HepG2 (cell line): ENCODE measurements around the gene SENP5. TPM values are rescaled to one million over a fixed set of nuclear protein-coding genes. Genes with fewer than 3 reads are reported as not detected.
A peak's percentile ranks its signal among the peaks of the same experiment; 100 is the strongest.

Experiments
- ATAC-seq: fragments of 200-7000 bp; cut with Tn5 transposase; 3 replicates; pipeline ENCODE4 v1.9.1; 2020; ENCODE audit warnings: mild to moderate bottlenecking, moderate library complexity
- BruUV-seq: library from RNA; stranded (reverse); fragments of 400-500 nt; replicated peaks from 2 replicates; lab custom pipeline; 2021; lab: Mats Ljungman, UMichigan
- CTCF ChIA-PET: fragments of 300-600 bp; formaldehyde crosslinking; extraction: SDS; loops from one replicate; lab custom pipeline; 2021; ENCODE audit warnings: low total read pairs, inconsistent platforms, low intra/inter-chr PET ratio; lab: Yijun Ruan, JAX
- POLR2A ChIA-PET: fragments of 350-600 bp; sonication (Branson Sonifier 250); formaldehyde crosslinking; loops from one replicate; lab custom pipeline; 2020; ENCODE audit warnings: antibody characterized with exemption, inconsistent platforms; lab: Yijun Ruan, JAX
- DNase-seq: peaks from one replicate; pipeline ENCODE4 v3.0.0-alpha.2; 2015; ENCODE audit warnings: low spot score
- FAIRE-seq: peaks from 3 replicates; lab custom pipeline; 2011; peaks lifted over from hg19 to GRCh38; lab: Jason Lieb, UNC
- H2AFZ ChIP-seq: one replicate; pipeline ENCODE4 v1.6.1; 2011; ENCODE audit warnings: low read length, inconsistent platforms
- H3K27ac ChIP-seq: fragments of 300-600 bp; 3 replicates; pipeline ENCODE4 v1.8.0; 2011; ENCODE audit warnings: mixed run types, mild to moderate bottlenecking, mixed read lengths, low read length, inconsistent platforms; ENCODE audit not compliant: insufficient read depth; ENCODE audit errors: extremely low read length
- H3K27me3 ChIP-seq, 2 experiments: fragments of 200-600 bp in 1 of 2; 2 replicates in 1 of 2; 3 replicates in 1 of 2; pipeline versions ENCODE4 v1.6.0 to v1.8.0; 2011; ENCODE audit warnings: low read length in 2 of 2, mild to moderate bottlenecking in 2 of 2, moderate library complexity in 2 of 2, inconsistent platforms in 1 of 2; ENCODE audit not compliant: insufficient read depth in 2 of 2, control insufficient read depth in 1 of 2
- H3K36me3 ChIP-seq, 2 experiments: fragments of 200-600 bp in 1 of 2; replicated peaks in 1 of 2; 2 replicates in 1 of 2; 3 replicates in 1 of 2; pipeline versions ENCODE4 v1.5.1 to v1.8.0; 2011; ENCODE audit warnings: low read length in 2 of 2, inconsistent platforms in 1 of 2; ENCODE audit not compliant: insufficient read depth in 2 of 2, control insufficient read depth in 1 of 2
- H3K4me1 ChIP-seq: 2 replicates; pipeline ENCODE4 v1.5.1; 2012; ENCODE audit warnings: low read length, inconsistent platforms; ENCODE audit not compliant: insufficient read depth
- H3K4me2 ChIP-seq: 2 replicates; pipeline ENCODE4 v1.6.0; 2011; ENCODE audit warnings: low read depth, low read length, inconsistent platforms
- H3K4me3 ChIP-seq, 3 experiments: fragments of 200-600 bp in 1 of 3; sonication (generic), shearing (Covaris generic) in 1 of 3; replicated peaks in 1 of 3; 2 replicates each; pipeline ENCODE4 v1.5.1; 2011 to 2016; ENCODE audit warnings: low read length in 3 of 3, inconsistent platforms in 2 of 3, low read depth in 2 of 3, mild to moderate bottlenecking in 2 of 3, control low read depth in 1 of 3, mixed read lengths in 1 of 3; ENCODE audit not compliant: insufficient read depth in 1 of 3
- H3K79me2 ChIP-seq: one replicate; pipeline ENCODE4 v1.6.1; 2011; ENCODE audit warnings: low read length, inconsistent platforms; ENCODE audit not compliant: insufficient read depth
- H3K9ac ChIP-seq: 2 replicates; pipeline ENCODE4 v1.6.0; 2011; ENCODE audit warnings: mild to moderate bottlenecking, low read depth, low read length, inconsistent platforms; ENCODE audit not compliant: insufficient read depth
- H3K9me3 ChIP-seq: 2 replicates; pipeline ENCODE4 v1.5.1; 2012; ENCODE audit warnings: mild to moderate bottlenecking, low read length
- H4K20me1 ChIP-seq: 2 replicates; pipeline ENCODE4 v1.6.0; 2011; ENCODE audit warnings: inconsistent platforms, mild to moderate bottlenecking, low read length, moderate library complexity; ENCODE audit not compliant: insufficient read depth
- ATF7 ChIP-seq, 2 experiments: fragments of 450-650 bp in 1 of 2; sonication (generic) in 1 of 2; formaldehyde crosslinking in 1 of 2; IDR thresholded peaks; 2 replicates each; pipeline versions ENCODE4 v1.4.0 to v1.6.1; 2016 to 2020; ENCODE audit warnings: antibody characterized with exemption in 1 of 2, mild to moderate bottlenecking in 1 of 2, missing genetic modification reagents in 1 of 2
- SRSF4 ChIP-seq: fragments of 200-400 bp; formaldehyde crosslinking; IDR thresholded peaks from one replicate; pipeline ENCODE4 v1.6.1; 2018; ENCODE audit warnings: mild to moderate bottlenecking, low read depth, low read length, moderate library complexity; ENCODE audit not compliant: poor library complexity, severe bottlenecking
- TBX2 ChIP-seq: sonication (generic); formaldehyde crosslinking; IDR thresholded peaks from 2 replicates; pipeline ENCODE4 v1.5.0; 2020; ENCODE audit warnings: missing genetic modification reagents, mild to moderate bottlenecking, borderline replicate concordance
- ZNF33A ChIP-seq: sonication (generic); formaldehyde crosslinking; IDR thresholded peaks from 2 replicates; pipeline ENCODE4 v1.5.1; 2020; ENCODE audit warnings: missing genetic modification reagents, mild to moderate bottlenecking, moderate library complexity, borderline replicate concordance
- ZNF597 ChIP-seq: sonication (generic); formaldehyde crosslinking; IDR thresholded peaks from 2 replicates; pipeline ENCODE4 v1.5.0; 2020; ENCODE audit warnings: missing genetic modification reagents
- WGBS: methylation state at CpG from one replicate; pipeline ENCODE4 v1.1.6; 2017; ENCODE audit warnings: low lambda C conversion rate; 5-methylcytosine and 5-hydroxymethylcytosine counted together
- in situ Hi-C: cut with HindIII; loops from 2 replicates; pipeline ENCODE4 v1.10.0; 2017; ENCODE audit warnings: low pct_unique_long_range_greater_than_20kb; ENCODE audit not compliant: extremely low pct_ligation_motif_present
- intact Hi-C: fragments of 100-400 bp; cut with micrococcal nuclease; formaldehyde crosslinking; loops from one replicate; pipeline ENCODE4 v1.10.0; 2022; ENCODE audit not compliant: unreplicated experiment
- polyA plus RNA-seq, 8 experiments: library from polyadenylated mRNA; depleted of rRNA in 3 of 8; stranded (reverse) in 7 of 8; unstranded in 1 of 8; fragments of >200 nt; fragmentation: Illumina TruSeq in 4 of 8; extraction: Trizol in 4 of 8; gene quantifications; 2 replicates each; pipeline versions ENCODE4 v1.2.1 to v1.2.3, GENCODE V29; 2011 to 2016; ENCODE audit warnings: low read depth in 4 of 8, missing spikeins in 1 of 8, mixed read lengths in 1 of 8; ENCODE audit not compliant: insufficient read depth in 1 of 8
- total RNA-seq, 5 experiments: library from RNA; depleted of rRNA; stranded (reverse); fragments of >200 nt; fragmentation: Illumina TruSeq; extraction: Trizol; gene quantifications; 2 replicates each; pipeline ENCODE4 v1.2.3, GENCODE V29; 2016; ENCODE audit warnings: low read depth in 1 of 5

SENP5 gene
- total and polyA plus RNA-seq, 2 of the 13 experiments (the other 11 are each of a cell fraction or from before 2014, with no cell fraction given), result 17.6 to 30.9 TPM

- peak overlapping the region; percentile 64 for H3K4me2 ChIP-seq
- WGBS, result 18% methylated on average over 9 of the region's 9 CpGs
- ChIA-PET POLR2A (no interaction called here), CTCF (no interaction called here)
- peak; percentile 16; the same call in 2 of the 3 replicates for ATAC-seq
- no peak overlapping the region for H2AFZ ChIP-seq
- no TSS peak for BruUV-seq
- H3K27ac ChIP-seq, result no peak overlapping the region
- H3K27me3 ChIP-seq, result no peaks in the 10 kb centered on the region
- in situ Hi-C loops, result no loop called here
- H4K20me1 ChIP-seq, result no peaks in the 10 kb centered on the region
- H3K9ac ChIP-seq, result no peak overlapping the region
- FAIRE-seq, result no peak
- H3K9me3 ChIP-seq, result peaks cover 8% of the 10 kb centered on the region
- no peaks in the 10 kb centered on the region for H3K36me3 ChIP-seq
- H3K4me3 ChIP-seq, result peak overlapping the region in 1 of 3 experiments; percentile 5; a peak in 1 of 6 replicates
- TF ChIP-seq TBX2 (CRISPR knock-in tag), result 0 out of 2 replicates have a peak, but pooled peaks have one; percentile 14
- no peak for TF ChIP-seq ZNF33A (CRISPR knock-in tag)
- TF ChIP-seq ZNF597, result no peak
- 0 out of 2 replicates have a peak, but pooled peaks have one; percentile 39 for TF ChIP-seq ATF7 (IDR thresholded peaks at IDR 0.05)
- no peak for TF ChIP-seq ATF7 (CRISPR knock-in tag; IDR thresholded peaks at IDR 0.05)
- TF ChIP-seq SRSF4, result no peak
- TF ChIP-seq, all 625 proteins: peak for 2
- Histone ChIP-seq H3K79me2 (no peaks in the 10 kb centered on the region), H3K4me1 (peaks cover 40% of the 10 kb centered on the region)
- no peak for DNase-seq
- intact Hi-C loops, result no loop called here
These were observed 24.1 kb upstream of the SENP5 start for GRCh38 chr3:196843435-196844110.
